Measurements from ENCODE around the gene TNFAIP8L3.

The TNFAIP8L3 gene

DNA sequence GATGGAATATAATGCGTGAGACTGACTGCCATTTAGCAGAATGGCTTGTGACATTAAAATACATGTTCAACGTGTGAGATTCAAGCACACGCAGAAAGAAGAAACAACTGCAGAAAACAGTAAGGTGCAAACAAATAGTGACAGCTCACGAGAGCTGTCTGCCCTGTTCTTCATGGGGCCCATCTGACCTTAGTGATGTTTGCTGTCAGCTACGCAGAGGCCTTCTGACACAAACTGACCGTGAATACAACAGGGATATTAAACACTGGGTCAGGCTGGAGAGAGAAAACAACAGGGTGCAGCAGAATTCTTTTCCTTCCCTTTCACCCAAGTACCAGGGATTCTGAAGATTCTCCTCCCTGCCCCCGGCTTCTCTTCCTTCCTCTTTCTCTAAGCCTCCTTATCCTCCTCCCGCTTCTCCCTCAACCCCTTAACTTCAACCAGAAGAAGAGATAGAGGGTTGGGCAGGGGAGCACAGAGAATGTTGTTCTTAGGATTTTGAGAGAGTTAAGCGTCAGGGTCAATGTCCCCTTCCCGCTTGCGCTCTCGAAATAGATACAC lies 2.1 kb downstream of the TNFAIP8L3 start:
- DNase-seq (ENCODE audit: low spot score) = no peak
- TF ChIP-seq, protein P1, sequence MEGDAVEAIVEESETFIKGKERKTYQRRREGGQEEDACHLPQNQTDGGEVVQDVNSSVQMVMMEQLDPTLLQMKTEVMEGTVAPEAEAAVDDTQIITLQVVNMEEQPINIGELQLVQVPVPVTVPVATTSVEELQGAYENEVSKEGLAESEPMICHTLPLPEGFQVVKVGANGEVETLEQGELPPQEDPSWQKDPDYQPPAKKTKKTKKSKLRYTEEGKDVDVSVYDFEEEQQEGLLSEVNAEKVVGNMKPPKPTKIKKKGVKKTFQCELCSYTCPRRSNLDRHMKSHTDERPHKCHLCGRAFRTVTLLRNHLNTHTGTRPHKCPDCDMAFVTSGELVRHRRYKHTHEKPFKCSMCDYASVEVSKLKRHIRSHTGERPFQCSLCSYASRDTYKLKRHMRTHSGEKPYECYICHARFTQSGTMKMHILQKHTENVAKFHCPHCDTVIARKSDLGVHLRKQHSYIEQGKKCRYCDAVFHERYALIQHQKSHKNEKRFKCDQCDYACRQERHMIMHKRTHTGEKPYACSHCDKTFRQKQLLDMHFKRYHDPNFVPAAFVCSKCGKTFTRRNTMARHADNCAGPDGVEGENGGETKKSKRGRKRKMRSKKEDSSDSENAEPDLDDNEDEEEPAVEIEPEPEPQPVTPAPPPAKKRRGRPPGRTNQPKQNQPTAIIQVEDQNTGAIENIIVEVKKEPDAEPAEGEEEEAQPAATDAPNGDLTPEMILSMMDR (IDR thresholded peaks at IDR 0.05; ENCODE audit: extremely low read depth, insufficient read depth, missing control alignments) = no peak
- in situ Hi-C loops (cut with MboI; ENCODE audit: low pct_unique_long_range_greater_than_20kb, low sequenced_read_pairs, unreplicated experiment) = no loop called here

DNA sequence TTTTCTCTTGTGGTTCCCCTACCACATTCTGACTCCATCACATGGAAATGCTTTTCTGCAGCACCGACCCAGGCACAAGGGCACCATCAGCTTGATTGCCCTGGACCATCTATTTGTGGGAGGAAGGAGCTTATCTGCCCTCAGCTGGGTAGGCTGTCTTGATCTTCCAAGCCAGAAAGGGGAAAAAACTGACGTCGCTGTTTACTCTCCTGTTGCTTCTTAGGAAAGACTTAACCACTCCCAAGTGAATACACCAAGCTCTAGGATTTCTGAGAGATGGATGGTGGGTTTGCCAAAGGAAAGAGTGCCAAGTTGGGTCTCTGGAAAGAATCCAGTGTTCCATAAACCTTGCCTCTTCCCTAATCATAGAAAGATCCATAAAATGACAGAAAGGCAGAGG lies 4.0 kb downstream of the TNFAIP8L3 start:
- TF ChIP-seq, protein P1 (IDR thresholded peaks at IDR 0.05; ENCODE audit: extremely low read depth, insufficient read depth, missing control alignments) = no peak
- in situ Hi-C loops (cut with MboI; ENCODE audit: low pct_unique_long_range_greater_than_20kb, low sequenced_read_pairs, unreplicated experiment) = no loop called here
- no peak for DNase-seq (ENCODE audit: low spot score)

DNA sequence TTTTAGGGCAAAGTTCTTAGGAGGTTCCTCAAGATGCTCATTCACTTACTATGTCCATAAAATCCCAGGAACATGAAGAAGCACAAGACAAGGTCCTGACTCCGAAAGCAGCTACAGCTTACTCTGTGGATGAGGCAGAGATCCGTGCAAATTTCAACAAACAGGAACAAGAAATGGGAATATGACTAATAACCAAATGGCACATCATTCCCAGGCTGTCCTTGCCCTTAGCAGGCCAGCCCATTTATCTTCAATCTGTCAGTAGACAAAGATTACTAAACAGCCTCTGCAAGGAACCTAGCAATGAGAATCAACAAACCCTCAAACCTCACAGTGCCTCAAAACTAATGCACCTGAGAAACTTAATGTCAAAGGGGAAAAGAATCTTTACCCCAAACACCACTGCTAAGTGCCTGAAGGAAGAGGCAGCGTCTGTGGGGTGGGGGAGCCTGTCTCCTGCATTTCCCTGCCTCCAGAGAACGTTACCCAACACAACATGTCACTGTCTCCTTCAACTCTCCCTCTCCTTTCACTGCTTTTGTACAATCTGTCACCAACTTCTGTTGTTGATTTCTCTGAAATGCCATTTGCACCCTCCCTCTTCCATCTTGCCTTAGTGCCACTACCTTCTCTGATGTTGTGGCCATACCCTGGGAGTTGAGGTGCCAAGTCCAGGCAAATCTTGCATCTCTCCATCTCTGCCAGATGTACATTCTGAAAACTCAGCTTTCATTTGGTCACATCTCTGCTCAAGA lies 4.8 kb downstream of the TNFAIP8L3 start:
- no peak for DNase-seq (ENCODE audit: low spot score)

DNA sequence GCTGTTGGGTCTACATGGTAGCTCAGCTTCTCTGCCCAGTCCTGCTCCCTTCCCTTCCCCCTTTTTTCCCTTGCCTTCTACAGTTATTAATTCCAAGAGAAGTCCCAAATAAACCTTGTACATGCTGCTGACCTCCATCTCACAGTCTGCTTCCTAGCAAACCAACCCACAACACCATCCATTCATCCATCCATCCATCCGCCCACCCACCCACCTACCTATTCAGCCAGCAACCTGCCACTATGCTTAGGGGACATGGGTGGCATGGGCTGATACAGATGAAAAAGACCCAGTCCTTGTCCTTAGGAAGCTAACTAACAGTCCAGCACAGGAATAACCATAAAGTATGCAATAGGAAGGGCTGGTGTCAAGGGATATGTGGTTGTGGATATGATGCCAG lies 5.7 kb downstream of the TNFAIP8L3 start:
- TF ChIP-seq, protein P1 (IDR thresholded peaks at IDR 0.05; ENCODE audit: extremely low read depth, insufficient read depth, missing control alignments) = no peak
- in situ Hi-C loops (cut with MboI; ENCODE audit: low pct_unique_long_range_greater_than_20kb, low sequenced_read_pairs, unreplicated experiment) = no loop called here
- no peak for DNase-seq (ENCODE audit: low spot score)

More for the DNA sequence above, 4.8 kb downstream of the TNFAIP8L3 start:
- TF ChIP-seq, protein P1 (IDR thresholded peaks at IDR 0.05; ENCODE audit: extremely low read depth, insufficient read depth, missing control alignments) = no peak
- in situ Hi-C loops (cut with MboI; ENCODE audit: low pct_unique_long_range_greater_than_20kb, low sequenced_read_pairs, unreplicated experiment) = no loop called here

DNA sequence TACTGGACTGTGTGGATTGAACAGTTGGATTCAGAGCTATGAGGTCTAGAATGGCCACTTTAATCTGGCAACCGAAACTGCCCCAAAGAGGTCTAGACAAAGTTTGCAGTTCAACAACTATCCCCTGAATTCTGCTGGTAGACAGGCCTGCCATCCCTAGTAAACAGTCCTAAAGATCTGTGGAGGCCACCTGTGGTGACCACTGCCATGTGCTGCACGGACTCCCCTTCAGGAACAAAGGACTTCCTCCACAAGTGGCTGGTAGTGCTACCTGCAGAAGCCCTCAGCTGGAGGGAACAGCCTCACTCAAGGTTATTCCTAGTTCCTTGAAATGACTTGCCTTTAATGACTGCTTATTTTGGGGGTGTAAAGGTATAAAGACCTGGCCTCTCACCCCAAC lies 6.1 kb downstream of the TNFAIP8L3 start:
- TF ChIP-seq, protein P1 (IDR thresholded peaks at IDR 0.05; ENCODE audit: extremely low read depth, insufficient read depth, missing control alignments) = no peak
- in situ Hi-C loops (cut with MboI; ENCODE audit: low pct_unique_long_range_greater_than_20kb, low sequenced_read_pairs, unreplicated experiment) = no loop called here
- no peak for DNase-seq (ENCODE audit: low spot score)

DNA sequence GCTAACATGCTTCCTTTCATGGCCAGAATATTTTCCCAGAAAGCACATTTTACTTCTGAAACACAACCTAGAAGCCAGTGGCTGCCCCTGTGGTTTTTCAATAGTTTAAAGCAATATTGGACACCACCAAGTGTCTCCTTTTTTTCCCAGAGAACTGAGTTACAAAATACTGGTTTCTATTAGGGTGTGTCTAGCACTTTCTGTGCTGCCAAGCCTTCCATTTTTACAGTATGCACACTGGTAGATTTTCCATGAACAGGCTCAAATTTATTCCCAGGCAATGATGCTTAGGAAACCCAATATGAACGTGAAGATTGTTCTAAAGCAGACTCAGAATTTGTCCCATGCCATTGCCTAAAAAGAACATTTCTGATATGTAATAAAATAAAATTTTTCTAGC lies 7.2 kb downstream of the TNFAIP8L3 start:
- TF ChIP-seq, protein P1 (IDR thresholded peaks at IDR 0.05; ENCODE audit: extremely low read depth, insufficient read depth, missing control alignments) = no peak
- no peak for DNase-seq (ENCODE audit: low spot score)
- in situ Hi-C loops (cut with MboI; ENCODE audit: low pct_unique_long_range_greater_than_20kb, low sequenced_read_pairs, unreplicated experiment) = no loop called here

Measured in GM13977 (cell line).